Neural cell (in vitro differentiated cells): Measurements from ENCODE around the gene COL27A1. TPM values are rescaled to one million over a fixed set of nuclear protein-coding genes. Genes with fewer than 3 reads are reported as not detected.

Experiments used
- H2AFZ ChIP-seq: fragments of 200-600, 300-800 bp; sonication (generic), shearing (Covaris generic); 2 replicates; pipeline ENCODE4 v1.6.0; 2014; ENCODE audit warnings: low read depth, mild to moderate bottlenecking, antibody characterized with exemption, low read length, moderate library complexity
- H3F3A ChIP-seq: fragments of 200-600 bp; shearing (Covaris generic); 2 replicates; pipeline ENCODE4 v1.6.1; 2016; ENCODE audit warnings: mild to moderate bottlenecking, moderate library complexity, mixed read lengths, antibody characterized with exemption, low read length; ENCODE audit not compliant: insufficient read depth, poor library complexity, severe bottlenecking
- H3K27ac ChIP-seq: fragments of 200-600, 300-800 bp; sonication (generic), shearing (Covaris generic); 2 replicates; pipeline ENCODE4 v1.5.1; 2014; ENCODE audit warnings: mild to moderate bottlenecking, low read length, moderate library complexity
- H3K27me3 ChIP-seq: fragments of 300-800, 200-600 bp; sonication (generic), shearing (Covaris generic); 2 replicates; pipeline ENCODE4 v1.6.0; 2014; ENCODE audit warnings: mild to moderate bottlenecking, low read depth, low read length, moderate library complexity; ENCODE audit not compliant: insufficient read depth
- H3K36me3 ChIP-seq: fragments of 300-800, 200-600 bp; sonication (generic), shearing (Covaris generic); 2 replicates; pipeline ENCODE4 v1.5.1; 2014; ENCODE audit warnings: mild to moderate bottlenecking, antibody characterized with exemption, low read length, moderate library complexity; ENCODE audit not compliant: insufficient read depth
- H3K4me2 ChIP-seq: fragments of 300-800, 200-600 bp; sonication (generic), shearing (Covaris generic); 2 replicates; pipeline ENCODE4 v1.6.0; 2014; ENCODE audit warnings: mild to moderate bottlenecking, low read length
- H3K4me3 ChIP-seq: fragments of 300-800, 200-600 bp; sonication (generic), shearing (Covaris generic); 2 replicates; pipeline ENCODE4 v1.5.1; 2014; ENCODE audit warnings: mild to moderate bottlenecking, low read length, moderate library complexity
- H3K79me2 ChIP-seq: fragments of 200-600 bp; shearing (Covaris generic); replicated peaks from 2 replicates; pipeline ENCODE4 v1.6.0; 2014; ENCODE audit warnings: mild to moderate bottlenecking, low read length, moderate library complexity; ENCODE audit not compliant: insufficient read depth
- H3K9ac ChIP-seq: fragments of 300-800, 200-600 bp; sonication (generic), shearing (Covaris generic); 2 replicates; pipeline ENCODE4 v1.6.1; 2016; ENCODE audit warnings: mild to moderate bottlenecking, low read length, mixed read lengths
- H3K9me2 ChIP-seq: fragments of 200-600 bp; shearing (Covaris generic); 2 replicates; pipeline ENCODE4 v1.6.1; 2016; ENCODE audit warnings: mild to moderate bottlenecking, low read length, mixed read lengths; ENCODE audit not compliant: insufficient read depth
- H3K9me3 ChIP-seq: fragments of 200-600, 300-800 bp; sonication (generic), shearing (Covaris generic); 2 replicates; pipeline ENCODE4 v1.6.1; 2016; ENCODE audit warnings: mild to moderate bottlenecking, mixed run types, low read length, moderate library complexity, mixed read lengths
- H4K20me1 ChIP-seq: fragments of 200-600 bp; shearing (Covaris generic); 2 replicates; pipeline ENCODE4 v1.6.1; 2016; ENCODE audit warnings: mild to moderate bottlenecking, mixed run types; ENCODE audit not compliant: insufficient read depth
- CTCF ChIP-seq: fragments of 450-650 bp; IDR thresholded peaks from 2 replicates; pipeline ENCODE4 v1.5.1; 2014; ENCODE audit warnings: antibody characterized with exemption, mild to moderate bottlenecking, moderate library complexity; ENCODE audit not compliant: poor library complexity, severe bottlenecking
- EP300 ChIP-seq: fragments of 450-650 bp; conservative IDR thresholded peaks from 2 replicates; pipeline ENCODE4 v1.6.1; 2014; ENCODE audit warnings: antibody characterized with exemption, mild to moderate bottlenecking, moderate library complexity; ENCODE audit not compliant: poor library complexity, severe bottlenecking
- EZH2 ChIP-seq: fragments of 200-600, 300-800 bp; shearing (Covaris generic), sonication (generic); IDR thresholded peaks from 2 replicates; pipeline ENCODE4 v1.6.1; 2014; ENCODE audit warnings: antibody characterized with exemption, low read length, borderline replicate concordance, mild to moderate bottlenecking; ENCODE audit not compliant: insufficient read depth, poor library complexity, severe bottlenecking
- MXI1 ChIP-seq: fragments of 450-650 bp; conservative IDR thresholded peaks from 2 replicates; pipeline ENCODE4 v1.6.1; 2014; ENCODE audit warnings: antibody characterized with exemption, mild to moderate bottlenecking; ENCODE audit not compliant: poor library complexity, severe bottlenecking
- POLR2AphosphoS5 ChIP-seq: IDR thresholded peaks from 2 replicates; pipeline ENCODE4 v1.6.1; 2012
- RAD21 ChIP-seq: fragments of 450-650 bp; conservative IDR thresholded peaks from 2 replicates; pipeline ENCODE4 v1.6.1; 2014; ENCODE audit warnings: antibody characterized with exemption, mild to moderate bottlenecking, moderate library complexity
- REST ChIP-seq: IDR thresholded peaks from 2 replicates; pipeline ENCODE4 v1.6.1; 2012; ENCODE audit warnings: borderline replicate concordance
- SMC3 ChIP-seq: fragments of 450-650 bp; conservative IDR thresholded peaks from 2 replicates; pipeline ENCODE4 v1.6.1; 2014; ENCODE audit warnings: antibody characterized with exemption, mild to moderate bottlenecking, moderate library complexity; ENCODE audit not compliant: poor library complexity
- TAF1 ChIP-seq: IDR thresholded peaks from 2 replicates; pipeline ENCODE4 v1.6.1; 2012; ENCODE audit warnings: low read depth
- polyA plus RNA-seq: library from polyadenylated mRNA; depleted of rRNA; stranded (reverse); fragments of >200 nt; gene quantifications from 2 replicates; pipeline ENCODE4 v1.2.3, GENCODE V29; 2014

COL27A1 gene
- polyA plus RNA-seq, 1 donor from 2014 or later: 0.25 TPM

GRCh38 chr9:114189823-114190562 is 34.7 kb downstream of the COL27A1 start:
- Histone ChIP-seq H3K27ac (no peak overlapping the region), H3K79me2 (no peaks in the 10 kb centered on the region), H2AFZ (no peak overlapping the region), H3K36me3 (no peaks in the 10 kb centered on the region), H3K27me3 (no peaks in the 10 kb centered on the region), H3K9me3 (no peaks in the 10 kb centered on the region), H3F3A (no peaks in the 10 kb centered on the region), H3K4me2 (no peak overlapping the region), H3K9ac (no peak overlapping the region), H4K20me1 (no peaks in the 10 kb centered on the region), H3K9me2 (no peaks in the 10 kb centered on the region), H3K4me3 (no peak overlapping the region)
- TF ChIP-seq EP300 (no peak), MXI1 (no peak), POLR2AphosphoS5 (no peak), SMC3 (no peak), CTCF (no peak), EZH2 (no peak), RAD21 (no peak), TAF1 (no peak), REST (no peak)

GRCh38 chr9:114190563-114190905 is 35.2 kb downstream of the COL27A1 start:
- H3K79me2 ChIP-seq: no peaks in the 10 kb centered on the region
- no peaks in the 10 kb centered on the region for H3K36me3 ChIP-seq
- H3K4me2 ChIP-seq: no peak overlapping the region

More at GRCh38 chr9:114190563-114190905, 35.2 kb downstream of the COL27A1 start:
- no peak overlapping the region for H3K27ac ChIP-seq
- no peak overlapping the region for H3K4me3 ChIP-seq
- no peak overlapping the region for H3K9ac ChIP-seq
- H4K20me1 ChIP-seq: no peaks in the 10 kb centered on the region
- no peaks in the 10 kb centered on the region for H3K9me3 ChIP-seq
- no peak for TF ChIP-seq EP300
- TF ChIP-seq POLR2AphosphoS5: no peak
- TF ChIP-seq REST: no peak
- no peak for TF ChIP-seq TAF1
- no peak for TF ChIP-seq CTCF
- no peak for TF ChIP-seq RAD21
- no peak for TF ChIP-seq EZH2
- TF ChIP-seq SMC3: no peak
- no peak for TF ChIP-seq MXI1
- H3K9me2 ChIP-seq: no peaks in the 10 kb centered on the region
- H3F3A ChIP-seq: no peaks in the 10 kb centered on the region
- H3K27me3 ChIP-seq: no peaks in the 10 kb centered on the region
- no peak overlapping the region for H2AFZ ChIP-seq
